A549 (cell line): ENCODE results near the gene ERICH6B. TPM values are rescaled to one million over a fixed set of nuclear protein-coding genes. Genes with fewer than 3 reads are reported as not detected.
A peak's percentile ranks its signal among the peaks of the same experiment; 100 is the strongest.

ENCODE experiments used
- ATAC-seq, 2 experiments: fragments of 200-7000 bp in 1 of 2; fragments of >200 bp in 1 of 2; cut with Nextera tagmentation in 1 of 2; cut with Tn5 transposase in 1 of 2; 3 replicates each; pipeline versions ENCODE4 v1.8.0 to v1.9.1; 2018 to 2020; ENCODE audit warnings: mild to moderate bottlenecking in 1 of 2, moderate library complexity in 1 of 2
- CTCF ChIA-PET: fragments of 300-600 bp; sonication (Branson Sonifier 250); formaldehyde crosslinking; extraction: SDS; loops from one replicate; lab custom pipeline; 2021; ENCODE audit warnings: antibody characterized with exemption, inconsistent platforms; lab: Yijun Ruan, JAX
- POLR2A ChIA-PET: fragments of 350-600 bp; formaldehyde crosslinking; extraction: SDS; loops from one replicate; lab custom pipeline; 2021; ENCODE audit warnings: antibody characterized with exemption, inconsistent platforms; lab: Yijun Ruan, JAX
- DNase-seq, 2 experiments: peaks; one replicate each; pipeline versions ENCODE4 v3.0.0 to v3.0.0-alpha.2; 2011 to 2016; ENCODE audit warnings: low read depth in 1 of 2, low spot score in 1 of 2
- FAIRE-seq: peaks from 2 replicates; lab custom pipeline; 2011; peaks lifted over from hg19 to GRCh38; lab: Jason Lieb, UNC
- H3K27ac ChIP-seq, 2 experiments: fragments of >200 bp; sonication (Bioruptor Twin); formaldehyde crosslinking; 3 replicates each; pipeline ENCODE4 v1.5.1; 2016 to 2017
- H3K4me1 ChIP-seq: fragments of >200 bp; sonication (Bioruptor Twin); formaldehyde crosslinking; 3 replicates; pipeline ENCODE4 v1.6.1; 2016
- H3K4me2 ChIP-seq: fragments of >200 bp; sonication (Bioruptor Twin); formaldehyde crosslinking; 3 replicates; pipeline ENCODE4 v1.6.1; 2016
- H3K4me3 ChIP-seq: fragments of >200 bp; sonication (Bioruptor Twin); formaldehyde crosslinking; 3 replicates; pipeline ENCODE4 v1.5.1; 2016
- H3K9me3 ChIP-seq: fragments of >200 bp; sonication (Bioruptor Twin); formaldehyde crosslinking; 3 replicates; pipeline ENCODE4 v1.6.1; 2016
- ATOH8 ChIP-seq: fragments of 250-450 bp; sonication (Bioruptor Pico); IDR thresholded peaks from 2 replicates; pipeline ENCODE4 v1.5.0; 2020; ENCODE audit warnings: low read depth, mild to moderate bottlenecking, moderate library complexity
- CBX8 ChIP-seq: fragments of 200-600 bp; sonication (generic); IDR thresholded peaks from 2 replicates; pipeline ENCODE4 v1.6.1; 2016
- CEBPB ChIP-seq, 2 experiments: fragments of >200 bp in 1 of 2; sonication (Bioruptor Twin) in 1 of 2; formaldehyde crosslinking in 1 of 2; IDR thresholded peaks; 2 replicates each; pipeline ENCODE4 v1.6.1; 2012 to 2016
- CHD2 ChIP-seq: fragments of 150-350 bp; IDR thresholded peaks from 2 replicates; pipeline ENCODE4 v1.6.1; 2014; ENCODE audit warnings: low read length; ENCODE audit not compliant: partially characterized antibody
- CTCF ChIP-seq: fragments of >200 bp; sonication (Bioruptor Twin); formaldehyde crosslinking; IDR thresholded peaks from 3 replicates; pipeline ENCODE4 v1.5.1; 2016
- EHF ChIP-seq: fragments of 250-450 bp; sonication (Bioruptor Pico); IDR thresholded peaks from 2 replicates; pipeline ENCODE4 v1.5.0; 2020; ENCODE audit warnings: mild to moderate bottlenecking
- EP300 ChIP-seq, 2 experiments: fragments of >200 bp; sonication (Bioruptor Twin); formaldehyde crosslinking; IDR thresholded peaks; 2 replicates in 1 of 2; 3 replicates in 1 of 2; pipeline ENCODE4 v1.6.1; 2016 to 2017
- ESRRA ChIP-seq: fragments of 150-350 bp; IDR thresholded peaks from 2 replicates; pipeline ENCODE4 v1.6.1; 2014; ENCODE audit warnings: mild to moderate bottlenecking, low read length, borderline replicate concordance
- FOXS1 ChIP-seq: fragments of 250-450 bp; sonication (Bioruptor Pico); IDR thresholded peaks from 2 replicates; pipeline ENCODE4 v1.5.0; 2020; ENCODE audit warnings: mild to moderate bottlenecking, moderate library complexity
- GATA3 ChIP-seq: IDR thresholded peaks from 2 replicates; pipeline ENCODE4 v1.6.1; 2012; ENCODE audit warnings: borderline replicate concordance
- HDAC2 ChIP-seq: fragments of 200-600 bp; sonication (generic); IDR thresholded peaks from 2 replicates; pipeline ENCODE4 v1.6.1; 2016
- HEYL ChIP-seq: fragments of 250-450 bp; sonication (Bioruptor Pico); IDR thresholded peaks from 2 replicates; pipeline ENCODE4 v1.8.0; 2021; ENCODE audit warnings: mild to moderate bottlenecking, moderate library complexity
- HOXA7 ChIP-seq: fragments of 250-450 bp; sonication (Bioruptor Pico); IDR thresholded peaks from 2 replicates; pipeline ENCODE4 v1.5.0; 2020; ENCODE audit warnings: mild to moderate bottlenecking, moderate library complexity
- JUNB ChIP-seq: fragments of >200 bp; sonication (Bioruptor Twin); formaldehyde crosslinking; IDR thresholded peaks from 2 replicates; pipeline ENCODE4 v1.6.1; 2016
- MAX ChIP-seq: IDR thresholded peaks from 2 replicates; pipeline ENCODE4 v1.6.1; 2012
- MAZ ChIP-seq: fragments of 150-350 bp; IDR thresholded peaks from 2 replicates; pipeline ENCODE4 v1.6.1; 2014; ENCODE audit warnings: antibody characterized with exemption, low read depth, low read length, borderline replicate concordance
- NFE2L2 ChIP-seq: fragments of 150-350 bp; conservative IDR thresholded peaks from 2 replicates; pipeline ENCODE4 v1.6.1; 2014; ENCODE audit warnings: low read length
- NPAS2 ChIP-seq: fragments of 250-450 bp; sonication (Bioruptor Pico); IDR thresholded peaks from 2 replicates; pipeline ENCODE4 v1.8.0; 2022; ENCODE audit warnings: mild to moderate bottlenecking, moderate library complexity, borderline replicate concordance
- PBX3 ChIP-seq: IDR thresholded peaks from 2 replicates; pipeline ENCODE4 v1.6.1; 2012
- PHF8 ChIP-seq: fragments of 200-600 bp; sonication (generic); IDR thresholded peaks from 2 replicates; pipeline ENCODE4 v1.6.1; 2016; ENCODE audit warnings: low read depth, mild to moderate bottlenecking, antibody characterized with exemption, moderate library complexity, borderline replicate concordance
- RAD21 ChIP-seq, 2 experiments: fragments of >200 bp in 1 of 2; sonication (Bioruptor Twin) in 1 of 2; formaldehyde crosslinking in 1 of 2; IDR thresholded peaks in 1 of 2; conservative IDR thresholded peaks in 1 of 2; 2 replicates in 1 of 2; 3 replicates in 1 of 2; pipeline ENCODE4 v1.6.1; 2012 to 2018; ENCODE audit warnings: inconsistent platforms in 1 of 2
- RCOR1 ChIP-seq: fragments of 150-350 bp; IDR thresholded peaks from 2 replicates; pipeline ENCODE4 v1.6.1; 2014; ENCODE audit warnings: antibody characterized with exemption, low read length, low read depth
- RFX5 ChIP-seq: fragments of 450-650 bp; IDR thresholded peaks from 2 replicates; pipeline ENCODE4 v1.7.1; 2014; ENCODE audit warnings: antibody characterized with exemption, mild to moderate bottlenecking, moderate library complexity
- RNF2 ChIP-seq: fragments of 200-600 bp; sonication (generic); IDR thresholded peaks from 2 replicates; pipeline ENCODE4 v1.6.1; 2016; ENCODE audit warnings: low read depth, mild to moderate bottlenecking, antibody characterized with exemption, moderate library complexity, borderline replicate concordance
- SMC3 ChIP-seq: fragments of >200 bp; sonication (Bioruptor Twin); formaldehyde crosslinking; IDR thresholded peaks from 3 replicates; pipeline ENCODE4 v1.6.1; 2018; ENCODE audit warnings: inconsistent platforms
- SREBF2 ChIP-seq: fragments of 450-650 bp; IDR thresholded peaks from 2 replicates; pipeline ENCODE4 v1.6.1; 2014; ENCODE audit warnings: mild to moderate bottlenecking, moderate library complexity
- TFCP2L1 ChIP-seq: fragments of 250-450 bp; sonication (Bioruptor Pico); IDR thresholded peaks from 2 replicates; pipeline ENCODE4 v1.5.0; 2021; ENCODE audit warnings: mild to moderate bottlenecking
- ZC3H11A ChIP-seq: fragments of 450-650 bp; IDR thresholded peaks from 2 replicates; pipeline ENCODE4 v1.6.1; 2014; ENCODE audit warnings: antibody characterized with exemption, mild to moderate bottlenecking
- ZFP36 ChIP-seq: fragments of 450-650 bp; IDR thresholded peaks from 2 replicates; pipeline ENCODE4 v1.6.1; 2014; ENCODE audit warnings: borderline replicate concordance; ENCODE audit not compliant: partially characterized antibody
- WGBS: methylation state at CpG from one replicate; pipeline ENCODE4 v1.1.6; 2017; ENCODE audit errors: missing lambda C conversion rate; 5-methylcytosine and 5-hydroxymethylcytosine counted together
- polyA plus RNA-seq, 4 experiments: library from polyadenylated mRNA; depleted of rRNA in 3 of 4; stranded (reverse); fragments of >200 nt; fragmentation: RNase III in 1 of 4; extraction: RNeasy Plus Mini Kit Qiagen cat#74134 plus additional on column Dnase treatment in 1 of 4; gene quantifications; 2 replicates in 3 of 4; 3 replicates in 1 of 4; pipeline ENCODE4 v1.2.3, GENCODE V29; 2011 to 2017

The ERICH6B gene
- polyA plus RNA-seq, 2 of the 4 experiments (the other 2 are of a cell fraction), result not detected

- 0 out of 5 replicates have a peak, but pooled peaks of 1 of the 2 experiments have one; percentile 30 for TF ChIP-seq RAD21 (conservative IDR thresholded peaks at IDR 0.05 in 1 of 2, IDR thresholded peaks at IDR 0.05 in 1 of 2)
- no peak for TF ChIP-seq NPAS2 (CRISPR knock-in tag)
- H3K4me3 ChIP-seq, result no peak overlapping the region
- POLR2A ChIA-PET, result no interaction called here
- no peaks in the 10 kb centered on the region for H3K9me3 ChIP-seq
- 57% methylated on average over 6 of the region's 6 CpGs for WGBS
- DNase-seq (peak in 1 of 2 experiments; percentile 26), ATAC-seq (peak in 1 of 2 experiments; percentile 72; a peak in 4 of 6 replicates), FAIRE-seq (no peak)
- CTCF ChIA-PET, result interaction anchor here (1.7 kb wide), 1 partner anchor 214 kb away, joined by 5 read pairs; no protein-coding TSS in a partner anchor
- H3K4me1 ChIP-seq, result no peaks in the 10 kb centered on the region
- H3K27ac ChIP-seq, result no peak overlapping the region
- no peak overlapping the region for H3K4me2 ChIP-seq
Observed at GRCh38 chr13:45584816-45585215, 30.7 kb downstream of the ERICH6B start.

GRCh38 chr13:45582408-45583076 is 33.0 kb downstream of the ERICH6B start:
- FAIRE-seq (no peak), ATAC-seq (no peak), DNase-seq (no peak)
- Histone ChIP-seq H3K9me3 (no peaks in the 10 kb centered on the region), H3K4me3 (no peak overlapping the region), H3K27ac (no peak overlapping the region), H3K4me2 (no peak overlapping the region), H3K4me1 (no peaks in the 10 kb centered on the region)
- CTCF ChIA-PET, result interaction anchor here (0.7 kb wide), 1 partner anchor 427 kb away, joined by 4 read pairs; no protein-coding TSS in a partner anchor
- 25% methylated on average over 3 of the region's 3 CpGs for WGBS
- POLR2A ChIA-PET, result no interaction called here
- TF ChIP-seq NFE2L2, result no peak
- no peak for TF ChIP-seq RCOR1
- no peak for TF ChIP-seq RAD21 (conservative IDR thresholded peaks at IDR 0.05 in 1 of 2, IDR thresholded peaks at IDR 0.05 in 1 of 2)
- no peak for TF ChIP-seq CBX8
- no peak for TF ChIP-seq EHF
- no peak for TF ChIP-seq RFX5
- no peak for TF ChIP-seq FOXS1 (CRISPR knock-in tag)
- TF ChIP-seq SREBF2, result no peak
- TF ChIP-seq ZC3H11A, result no peak
- TF ChIP-seq HOXA7 (CRISPR knock-in tag), result no peak
- no peak for TF ChIP-seq PBX3
- TF ChIP-seq TFCP2L1 (CRISPR knock-in tag), result no peak
- TF ChIP-seq CHD2, result no peak
- TF ChIP-seq HEYL (CRISPR knock-in tag), result no peak
- no peak for TF ChIP-seq RNF2

- Histone ChIP-seq H3K27ac (no peak overlapping the region), H3K4me3 (no peak overlapping the region), H3K9me3 (no peaks in the 10 kb centered on the region), H3K4me1 (no peaks in the 10 kb centered on the region), H3K4me2 (no peak overlapping the region)
- no peak for DNase-seq
- POLR2A ChIA-PET, result no interaction called here
- TF ChIP-seq NFE2L2 (no peak), ATOH8 (CRISPR knock-in tag) (no peak), ZC3H11A (no peak), CTCF (no peak), RCOR1 (no peak), MAZ (no peak), JUNB (no peak), GATA3 (no peak), HOXA7 (CRISPR knock-in tag) (no peak), HDAC2 (no peak), PHF8 (no peak), SMC3 (no peak), NPAS2 (CRISPR knock-in tag) (no peak), EHF (no peak), ESRRA (no peak), CEBPB (IDR thresholded peaks at IDR 0.05) (no peak), MAX (no peak), RFX5 (no peak), ZFP36 (no peak), EP300 (IDR thresholded peaks at IDR 0.05) (no peak)
- FAIRE-seq, result no peak
- WGBS, result 39% methylated on average over 4 of the region's 4 CpGs
- no peak for ATAC-seq
- CTCF ChIA-PET, result no interaction called here
Observed at GRCh38 chr13:45576466-45576865, 39.1 kb downstream of the ERICH6B start.
